HEK293T (cell line): Measurements from ENCODE around the gene ZDHHC4.

ENCODE experiments used
- ARNT ChIP-seq: fragments of 450-650 bp; IDR thresholded peaks from 2 replicates; pipeline ENCODE4 v1.6.1; 2017; ENCODE audit warnings: mild to moderate bottlenecking
- BHLHE40 ChIP-seq: fragments of 450-650 bp; IDR thresholded peaks from 2 replicates; pipeline ENCODE4 v1.6.1; 2016; ENCODE audit warnings: mild to moderate bottlenecking, moderate library complexity, borderline replicate concordance
- FOXM1 ChIP-seq: fragments of 450-650 bp; IDR thresholded peaks from 2 replicates; pipeline ENCODE4 v1.6.1; 2017; ENCODE audit warnings: mild to moderate bottlenecking, borderline replicate concordance
- HDGF ChIP-seq: fragments of 450-650 bp; IDR thresholded peaks from 2 replicates; pipeline ENCODE4 v1.6.1; 2017; ENCODE audit warnings: antibody characterized with exemption, borderline replicate concordance
- SP1 ChIP-seq: fragments of 450-650 bp; IDR thresholded peaks from 2 replicates; pipeline ENCODE4 v1.6.1; 2017
- SUZ12 ChIP-seq: fragments of 450-650 bp; IDR thresholded peaks from 2 replicates; pipeline ENCODE4 v1.6.1; 2016; ENCODE audit warnings: mild to moderate bottlenecking
- ZNF384 ChIP-seq: fragments of 450-650 bp; IDR thresholded peaks from 2 replicates; pipeline ENCODE4 v1.6.1; 2016

GRCh38 chr7:6529643-6530042, 47.6 kb upstream of the ZDHHC4 start:
- TF ChIP-seq HDGF (no peak), SUZ12 (no peak), ZNF384 (no peak), FOXM1 (no peak), SP1 (no peak), ARNT (no peak), BHLHE40 (no peak)
